OCI-LY1 (cell line): ENCODE measurements around the gene UCN3.

Experiments used
- H2AFZ ChIP-seq: fragments of 200-600 bp; sonication (generic), shearing (Covaris generic); 2 replicates; pipeline ENCODE4 v1.6.0; 2014; ENCODE audit warnings: antibody characterized with exemption, mild to moderate bottlenecking, low read length
- H3F3A ChIP-seq: fragments of 200-600 bp; sonication (generic), shearing (Covaris generic); 2 replicates; pipeline ENCODE4 v1.6.0; 2014; ENCODE audit warnings: mild to moderate bottlenecking, antibody characterized with exemption, low read length, moderate library complexity; ENCODE audit not compliant: insufficient read depth
- H3K27ac ChIP-seq: fragments of 200-600 bp; sonication (generic); 2 replicates; pipeline ENCODE4 v1.5.1; 2014; ENCODE audit warnings: low read length, mixed run types, mild to moderate bottlenecking, low read depth; ENCODE audit not compliant: poor library complexity, severe bottlenecking
- H3K27me3 ChIP-seq: fragments of 200-600 bp; sonication (generic); 2 replicates; pipeline ENCODE4 v1.6.0; 2014; ENCODE audit warnings: antibody characterized with exemption, mild to moderate bottlenecking, low read length, moderate library complexity; ENCODE audit not compliant: insufficient read depth
- H3K36me3 ChIP-seq: fragments of 200-600 bp; sonication (generic); 2 replicates; pipeline ENCODE4 v1.6.1; 2014; ENCODE audit warnings: mild to moderate bottlenecking, antibody characterized with exemption, low read length, moderate library complexity, mixed read lengths; ENCODE audit not compliant: insufficient read depth
- H3K4me1 ChIP-seq: fragments of 200-600 bp; sonication (generic); 2 replicates; pipeline ENCODE4 v1.5.1; 2014; ENCODE audit warnings: mild to moderate bottlenecking, low read length, moderate library complexity; ENCODE audit not compliant: insufficient read depth, severe bottlenecking
- H3K4me2 ChIP-seq: fragments of 200-600 bp; sonication (generic), shearing (Covaris generic); 2 replicates; pipeline ENCODE4 v1.6.1; 2014; ENCODE audit warnings: low read length
- H3K4me3 ChIP-seq: fragments of 200-600 bp; sonication (generic); 2 replicates; pipeline ENCODE4 v1.5.1; 2014; ENCODE audit warnings: low read length, low read depth, mild to moderate bottlenecking, mixed read lengths; ENCODE audit not compliant: poor library complexity, severe bottlenecking
- H3K79me2 ChIP-seq: fragments of 200-600 bp; shearing (Covaris generic); 2 replicates; pipeline ENCODE4 v1.6.1; 2016; ENCODE audit warnings: mixed run types, low read length, mixed read lengths; ENCODE audit not compliant: insufficient read depth
- H3K9ac ChIP-seq: fragments of 200-600 bp; sonication (generic), shearing (Covaris generic); 2 replicates; pipeline ENCODE4 v1.6.1; 2014; ENCODE audit warnings: mild to moderate bottlenecking, low read length, mixed read lengths
- H3K9me2 ChIP-seq: fragments of 200-600 bp; sonication (generic), shearing (Covaris generic); 2 replicates; pipeline ENCODE4 v1.6.1; 2014; ENCODE audit warnings: low read depth, mild to moderate bottlenecking, low read length, mixed read lengths
- H3K9me3 ChIP-seq: fragments of 200-600 bp; shearing (Covaris generic); 2 replicates; pipeline ENCODE4 v1.6.1; 2014; ENCODE audit warnings: low read length, mixed read lengths
- H4K20me1 ChIP-seq: fragments of 200-600 bp; sonication (generic), shearing (Covaris generic); 2 replicates; pipeline ENCODE4 v1.6.0; 2016; ENCODE audit warnings: mild to moderate bottlenecking, low read length; ENCODE audit not compliant: insufficient read depth
- EZH2 ChIP-seq: fragments of 200-600 bp; sonication (generic), shearing (Covaris generic); IDR thresholded peaks from 2 replicates; pipeline ENCODE4 v1.8.0; 2017; ENCODE audit warnings: borderline replicate concordance, mixed run types, mild to moderate bottlenecking, antibody characterized with exemption, low read length, moderate library complexity, mixed read lengths
- TF ChIP-seq, protein P1 (sequence below): fragments of 200-600 bp; sonication (generic), shearing (Covaris generic); IDR thresholded peaks from 2 replicates; pipeline ENCODE4 v1.5.1; 2017; ENCODE audit warnings: mild to moderate bottlenecking, antibody characterized with exemption, low read length, moderate library complexity, mixed read lengths

Gene UCN3

DNA sequence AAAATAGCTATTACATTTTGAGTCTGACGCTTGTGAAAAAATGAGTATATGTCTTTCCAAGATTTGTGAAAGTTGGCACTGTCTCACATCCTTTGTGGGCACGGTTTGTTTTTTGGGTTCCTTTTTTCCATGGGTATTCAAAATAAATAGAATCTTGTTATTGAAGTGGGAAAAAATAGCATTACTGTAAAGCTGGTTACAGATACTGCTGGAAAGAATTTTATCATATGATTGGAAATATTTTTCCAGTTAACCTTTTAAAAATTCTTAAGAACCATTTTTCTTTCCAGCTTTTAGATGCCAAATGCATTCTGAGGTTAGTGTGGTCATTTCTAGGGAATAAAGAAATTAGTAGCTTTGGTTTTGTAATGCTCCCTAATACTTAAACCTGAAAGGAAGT, 59.0 kb downstream of the UCN3 start:
- Histone ChIP-seq H3K9me2 (no peaks in the 10 kb centered on the region), H3K4me2 (no peak overlapping the region), H3K27ac (no peak overlapping the region), H3K4me1 (peaks cover 4% of the 10 kb centered on the region), H3K27me3 (no peaks in the 10 kb centered on the region), H3K79me2 (peaks cover 55% of the 10 kb centered on the region), H3K36me3 (0 out of 2 replicates have a peak, but pooled peaks cover 6% of the 10 kb centered on the region), H2AFZ (no peak overlapping the region), H3K4me3 (no peak overlapping the region), H3F3A (no peaks in the 10 kb centered on the region), H4K20me1 (no peaks in the 10 kb centered on the region), H3K9me3 (peaks cover 8% of the 10 kb centered on the region), H3K9ac (no peak overlapping the region)
- TF ChIP-seq, protein P1, sequence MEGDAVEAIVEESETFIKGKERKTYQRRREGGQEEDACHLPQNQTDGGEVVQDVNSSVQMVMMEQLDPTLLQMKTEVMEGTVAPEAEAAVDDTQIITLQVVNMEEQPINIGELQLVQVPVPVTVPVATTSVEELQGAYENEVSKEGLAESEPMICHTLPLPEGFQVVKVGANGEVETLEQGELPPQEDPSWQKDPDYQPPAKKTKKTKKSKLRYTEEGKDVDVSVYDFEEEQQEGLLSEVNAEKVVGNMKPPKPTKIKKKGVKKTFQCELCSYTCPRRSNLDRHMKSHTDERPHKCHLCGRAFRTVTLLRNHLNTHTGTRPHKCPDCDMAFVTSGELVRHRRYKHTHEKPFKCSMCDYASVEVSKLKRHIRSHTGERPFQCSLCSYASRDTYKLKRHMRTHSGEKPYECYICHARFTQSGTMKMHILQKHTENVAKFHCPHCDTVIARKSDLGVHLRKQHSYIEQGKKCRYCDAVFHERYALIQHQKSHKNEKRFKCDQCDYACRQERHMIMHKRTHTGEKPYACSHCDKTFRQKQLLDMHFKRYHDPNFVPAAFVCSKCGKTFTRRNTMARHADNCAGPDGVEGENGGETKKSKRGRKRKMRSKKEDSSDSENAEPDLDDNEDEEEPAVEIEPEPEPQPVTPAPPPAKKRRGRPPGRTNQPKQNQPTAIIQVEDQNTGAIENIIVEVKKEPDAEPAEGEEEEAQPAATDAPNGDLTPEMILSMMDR = no peak
- TF ChIP-seq EZH2 = no peak
